Stimulated activated CD4-positive, alpha-beta T cell treated with anti-CD3 and anti-CD28 coated beads, TNF-alpha, amount 100 ng/mL, for 4 hours (primary cell): ENCODE data around the gene ZC3H12A.
A peak's percentile ranks its signal among the peaks of the same experiment; 100 is the strongest.
"Not testable (repeated sequence)": the region's sequence is repeated elsewhere in the genome, so short reads cannot be mapped to it uniquely, and the experiment has no call there.

Source experiments
- DNase-seq, 3 experiments: peaks; one replicate each; pipeline ENCODE4 v3.0.0-alpha.2; 2020; ENCODE audit warnings: low read depth in 3 of 3

ZC3H12A gene

DNA sequence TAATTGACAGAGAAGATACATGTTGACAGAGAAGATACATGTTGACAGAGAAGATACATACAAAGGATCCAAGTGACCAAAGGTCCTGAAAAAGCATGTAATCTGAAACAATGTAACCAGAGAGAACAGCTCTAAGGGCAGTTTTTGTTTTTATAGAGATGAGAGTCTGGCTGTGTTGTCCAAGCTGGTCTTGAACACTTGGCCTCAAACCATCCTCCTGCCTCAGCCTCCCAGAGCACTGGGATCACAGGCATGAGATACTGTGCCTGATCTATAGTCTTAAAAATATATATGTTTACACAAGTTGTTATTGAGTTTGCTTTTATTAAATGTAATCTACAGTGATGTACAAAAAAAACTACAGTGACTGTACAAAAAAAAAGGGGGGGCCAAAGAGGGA lies 27.7 kb downstream of the ZC3H12A start:
- no peak for DNase-seq

DNA sequence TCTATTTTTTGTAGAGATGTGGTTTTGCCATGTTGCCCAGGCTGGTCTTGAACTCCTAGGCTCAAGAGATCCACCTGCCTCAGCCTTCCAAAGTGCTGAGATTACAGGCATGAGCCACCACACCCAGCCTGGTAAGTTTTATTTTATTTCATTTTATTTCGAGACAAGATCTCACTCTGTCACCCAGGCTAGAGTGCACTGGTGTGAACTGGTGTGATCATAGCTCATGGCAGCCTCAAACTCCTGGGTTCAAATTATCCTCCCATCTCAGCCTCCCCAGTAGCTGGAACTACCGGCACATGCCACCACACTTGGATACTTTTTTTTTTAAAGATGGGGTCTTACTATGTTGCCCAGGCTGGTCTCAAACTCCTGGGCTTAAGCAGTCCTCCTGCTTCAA lies 28.4 kb downstream of the ZC3H12A start:
- not testable (repeated sequence) for DNase-seq

DNA sequence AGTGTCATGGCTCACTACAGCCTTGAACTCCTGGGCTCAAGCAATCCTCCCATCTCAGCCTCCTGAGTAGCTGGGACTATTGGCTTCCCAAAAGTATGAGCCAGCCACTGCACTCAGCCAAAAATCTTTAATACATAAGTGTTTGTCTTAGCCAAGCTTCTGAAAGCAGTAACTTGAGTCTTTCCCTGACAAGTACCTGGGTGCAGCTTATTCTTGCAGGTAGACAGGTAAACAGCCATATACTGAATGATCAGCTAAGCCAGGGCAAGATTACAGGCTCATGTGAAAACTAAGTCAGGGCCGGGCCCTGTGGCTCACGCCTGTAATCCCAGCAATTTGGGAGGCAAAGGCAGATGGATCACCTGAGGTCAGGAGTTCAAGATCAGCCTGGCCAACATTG lies 32.4 kb downstream of the ZC3H12A start:
- no peak for DNase-seq

DNA sequence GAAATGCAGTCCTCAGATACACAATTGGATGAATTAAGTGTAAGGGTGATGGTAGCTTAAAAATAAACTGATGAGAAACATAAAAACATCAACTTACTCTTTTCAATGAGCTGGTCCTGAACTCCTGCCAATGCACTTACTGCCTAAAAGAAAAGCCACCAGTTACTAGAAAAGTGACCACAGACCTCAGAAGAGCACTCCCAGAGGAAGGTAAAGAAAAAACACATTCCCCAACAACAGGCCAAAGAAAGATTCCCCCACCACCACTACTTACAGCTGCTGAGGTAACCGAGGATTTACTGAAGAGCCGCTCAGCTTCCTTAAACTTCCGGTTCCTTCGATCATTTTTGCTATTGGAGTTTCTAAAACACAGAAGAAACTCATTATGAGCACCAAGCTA lies 34.8 kb downstream of the ZC3H12A start:
- DNase-seq, result no peak

DNA sequence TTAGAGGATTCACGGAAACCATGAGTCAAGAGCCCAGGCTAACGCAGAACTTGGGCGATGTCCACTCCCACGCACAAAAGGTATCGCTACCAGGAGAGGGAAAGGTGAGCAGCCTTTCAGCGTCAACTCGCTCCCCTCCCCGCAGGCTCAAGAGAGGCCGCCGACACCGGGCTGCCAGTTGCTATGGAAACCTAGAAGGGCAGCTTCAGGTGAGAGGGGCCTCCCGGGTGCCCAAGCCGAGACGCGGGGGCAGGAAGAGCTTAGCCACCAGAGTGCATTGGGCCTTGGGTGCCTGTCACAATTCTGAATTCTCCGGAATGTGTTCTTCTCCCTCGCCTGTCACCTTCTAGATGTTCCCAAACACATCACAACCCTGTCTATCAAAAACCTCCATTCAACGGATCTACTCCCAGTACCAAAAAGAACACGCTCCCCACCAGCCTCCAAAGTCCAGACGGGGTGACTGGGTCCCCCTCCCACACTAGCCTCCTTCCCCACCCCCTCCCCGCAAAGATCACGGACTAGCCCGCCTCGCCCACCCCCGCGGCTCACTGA lies 39.5 kb downstream of the ZC3H12A start:
- DNase-seq, result peak; percentile 41 to 59 (median 58)

DNA sequence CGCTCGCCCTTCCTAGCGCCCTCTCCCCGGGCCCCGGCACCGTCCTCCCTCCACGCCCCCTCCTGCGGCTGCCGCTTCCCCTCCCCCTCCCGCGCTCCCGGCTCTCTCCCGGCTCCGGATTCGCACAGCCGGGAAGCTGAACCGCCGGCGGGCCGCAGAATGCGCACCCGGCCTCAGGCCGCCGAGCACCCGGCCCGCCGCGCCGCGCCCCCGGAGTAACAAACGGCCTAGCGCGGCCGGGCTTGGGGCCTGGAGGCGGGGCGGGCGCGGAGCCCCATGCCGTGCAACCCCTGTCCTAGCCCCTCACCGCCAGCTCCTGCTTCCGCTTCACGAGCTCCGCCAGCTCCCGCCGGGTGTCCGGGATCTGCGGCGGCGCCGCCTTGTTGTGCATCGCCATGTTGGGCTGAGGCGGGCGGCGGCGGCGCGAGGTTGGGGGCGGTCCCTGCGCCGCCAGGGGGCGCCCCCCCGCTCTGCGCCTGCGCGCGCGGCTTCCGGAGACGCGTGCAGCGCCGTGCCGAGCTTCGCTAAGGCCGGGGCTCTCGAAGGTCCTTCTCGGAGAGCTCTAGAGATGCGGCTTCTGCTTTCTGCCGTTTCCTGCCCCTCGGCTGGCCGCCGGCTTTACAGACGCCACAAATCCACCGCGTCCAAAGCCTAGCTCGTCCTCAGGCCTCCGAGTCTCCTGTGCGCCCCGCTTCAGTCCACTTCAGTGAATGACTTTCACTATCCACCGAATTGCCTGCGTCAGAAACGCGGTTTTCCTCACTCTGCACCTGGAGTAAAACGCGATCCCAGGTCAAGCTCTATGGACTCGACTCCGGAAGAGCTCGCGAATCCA lies 40.2 kb downstream of the ZC3H12A start, which contains the start of gene MEAF6:
MEAF6 (minus strand) TSS at position 417 of the 835 bp plus-strand sequence; CDS start at position 397, 20 bp downstream.
- peak; percentile 66 to 76 (median 69) for DNase-seq

DNA sequence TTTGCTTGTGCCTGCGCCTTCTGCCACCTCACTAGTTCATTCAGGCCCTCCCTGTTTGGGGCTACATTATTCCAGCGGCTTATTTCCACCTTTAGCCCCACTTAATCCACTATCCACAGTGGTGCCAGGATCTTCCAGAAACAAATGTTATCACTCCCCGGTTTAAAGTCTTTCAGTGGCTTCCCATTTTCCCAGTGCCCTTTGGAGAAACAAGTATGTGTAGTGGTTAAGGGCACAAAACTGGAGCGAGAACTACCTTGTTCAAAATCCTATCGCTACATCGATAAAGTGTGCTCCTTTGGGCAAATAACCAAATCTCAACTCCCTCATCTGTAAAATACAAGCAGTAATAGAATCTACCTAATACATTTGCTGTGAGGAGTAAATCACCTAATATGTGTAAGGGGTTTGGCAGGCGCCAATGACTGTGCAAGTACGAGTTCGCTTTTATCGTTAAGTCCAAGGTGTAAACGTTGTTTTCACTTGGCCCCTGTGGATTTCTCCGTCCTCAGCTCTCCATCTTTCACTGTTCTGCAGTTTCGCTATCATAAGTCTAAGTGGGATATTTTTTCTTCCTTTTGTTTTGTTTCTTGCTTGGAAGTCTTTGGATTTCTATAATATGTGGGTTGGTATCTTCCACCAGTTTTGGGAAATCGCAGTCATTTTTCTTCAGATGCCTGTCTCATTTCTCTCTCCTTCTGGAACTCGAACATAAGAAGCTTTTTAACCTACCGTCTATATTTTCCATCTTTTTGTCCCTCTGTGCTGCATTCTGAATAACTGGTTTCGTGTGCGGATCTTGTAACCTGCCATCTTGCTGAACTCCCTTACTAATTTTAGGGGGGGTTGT lies 41.0 kb downstream of the ZC3H12A start:
- DNase-seq, result no peak

DNA sequence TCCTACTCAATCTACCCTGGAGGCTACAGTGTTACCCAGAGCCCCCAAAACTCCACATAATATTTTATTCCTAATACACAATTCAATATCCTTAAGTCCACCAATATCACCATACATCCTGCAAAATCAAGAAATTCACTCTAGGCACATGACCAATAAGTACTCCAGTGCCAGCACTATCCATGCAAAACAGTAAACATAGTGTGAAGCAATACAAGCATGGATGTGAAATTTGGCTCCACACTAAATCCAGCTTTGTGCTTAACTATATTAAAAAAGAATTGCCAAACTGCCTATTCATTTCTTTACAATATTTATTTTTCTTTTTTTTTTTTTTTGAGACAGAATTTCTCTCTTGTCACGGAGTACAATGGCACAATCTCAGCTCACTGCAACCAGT lies 43.2 kb downstream of the ZC3H12A start:
- no peak for DNase-seq

DNA sequence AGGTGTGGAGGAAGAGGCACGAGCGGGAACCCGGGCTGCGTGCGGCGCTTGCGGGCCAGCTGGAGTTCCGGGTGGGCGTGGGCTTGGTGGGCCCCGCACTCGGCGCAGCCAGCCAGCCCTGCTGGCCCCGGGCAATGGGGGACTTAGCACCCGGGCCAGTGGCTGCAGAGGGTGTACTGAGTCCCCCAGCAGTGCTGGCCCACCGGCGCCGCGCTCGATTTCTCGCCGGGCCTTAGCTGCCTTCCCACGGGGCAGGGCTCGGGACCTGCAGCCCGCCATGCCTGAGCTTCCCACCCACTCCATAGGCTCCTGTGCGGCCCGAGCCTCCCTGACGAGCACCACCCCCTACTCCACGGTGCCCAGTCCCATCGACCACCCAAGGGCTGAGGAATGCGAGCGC lies 43.9 kb downstream of the ZC3H12A start:
- DNase-seq, result not testable (repeated sequence)

DNA sequence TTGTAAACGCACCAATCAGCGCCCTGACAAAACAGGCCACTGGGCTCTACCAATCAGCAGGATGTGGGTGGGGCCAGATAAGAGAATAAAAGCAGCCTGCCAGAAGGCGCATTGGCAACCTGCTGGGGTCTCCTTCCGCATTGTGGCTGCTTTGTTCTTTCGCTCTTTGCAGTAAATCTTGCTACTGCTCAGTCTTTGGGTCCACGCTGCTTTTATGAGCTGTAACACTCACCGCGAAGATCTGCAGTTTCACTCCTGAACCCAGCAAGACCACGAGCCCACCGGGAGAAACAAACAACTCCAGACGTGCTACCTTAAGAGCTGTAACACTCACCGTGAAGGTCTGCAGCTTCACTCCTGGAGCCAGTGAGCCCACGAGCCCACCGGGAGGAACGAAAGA lies 44.5 kb downstream of the ZC3H12A start:
- DNase-seq, result peak in 1 of 3 experiments; percentile 10

DNA sequence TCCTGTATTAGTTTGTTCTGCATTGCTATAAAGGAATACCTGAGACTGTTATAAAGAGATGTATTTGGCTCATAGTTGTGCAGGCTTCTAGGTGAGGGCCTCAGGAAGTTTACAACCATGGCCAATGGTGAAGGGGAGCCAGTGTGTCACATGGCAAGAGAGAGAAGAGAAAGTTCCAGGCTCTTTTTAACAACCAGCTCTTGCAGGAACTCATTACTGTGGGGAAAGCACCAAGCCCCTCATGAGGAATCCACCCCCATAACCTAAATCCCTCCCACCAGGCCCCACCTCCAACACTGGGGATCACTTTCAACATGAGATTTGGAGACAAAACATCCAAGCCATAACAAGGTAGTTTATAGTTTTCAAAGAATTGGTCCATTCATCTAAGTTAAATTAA lies 45.2 kb downstream of the ZC3H12A start:
- no peak for DNase-seq

DNA sequence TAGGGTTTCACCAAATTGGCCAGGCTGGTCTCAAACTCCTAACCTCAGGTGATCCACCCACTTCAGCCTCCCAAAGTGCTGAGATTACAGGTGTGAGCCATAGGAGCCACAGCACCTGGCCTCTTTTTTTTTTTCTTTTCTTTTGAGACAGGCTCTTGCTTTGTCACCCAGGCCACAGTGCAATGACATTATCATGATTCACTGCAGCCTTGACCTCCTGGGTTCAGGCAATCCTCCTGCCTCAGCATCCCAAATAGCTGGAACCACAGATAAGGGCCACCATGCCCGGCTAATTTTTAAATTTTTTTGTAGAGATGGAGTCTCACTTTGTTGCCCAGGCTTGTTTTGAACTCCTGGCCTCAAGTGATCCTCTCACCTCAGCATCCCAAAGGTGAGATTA lies 55.5 kb downstream of the ZC3H12A start:
- DNase-seq, result not testable (repeated sequence)

DNA sequence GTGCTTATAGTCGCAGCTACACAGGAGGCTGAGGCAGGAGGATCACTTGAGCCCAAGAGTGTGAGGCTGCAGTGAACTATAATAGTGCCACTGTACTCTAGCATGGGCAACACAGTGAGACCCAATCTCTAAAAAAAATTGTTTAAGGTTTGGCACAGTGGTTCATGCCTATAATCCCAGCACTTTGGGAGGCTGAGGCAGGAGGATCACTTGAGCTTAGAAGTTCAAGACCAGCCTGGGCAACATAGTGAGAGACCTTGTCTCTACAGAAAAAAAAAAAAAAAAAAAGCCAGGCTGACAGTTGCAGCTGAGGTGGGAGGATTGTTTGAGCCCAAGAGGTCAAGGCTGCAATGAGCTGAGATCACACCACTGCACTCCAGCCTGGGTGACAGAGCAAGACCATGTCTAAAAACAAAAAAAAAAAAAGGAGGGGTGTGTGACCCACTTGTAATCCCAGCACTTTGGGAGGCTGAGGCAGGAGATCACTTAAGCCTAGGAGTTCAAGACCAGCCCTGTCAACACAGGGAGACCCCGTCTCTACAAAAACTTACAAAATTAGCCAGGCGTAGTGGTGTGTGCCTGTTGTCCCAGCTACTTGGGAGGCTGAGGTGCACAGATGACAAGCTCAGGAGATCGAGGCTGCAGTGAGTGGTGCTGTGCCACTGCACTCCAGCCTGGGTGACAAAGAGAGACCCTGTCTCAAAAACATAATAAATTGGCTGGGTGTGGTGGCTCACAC lies 58.2 kb downstream of the ZC3H12A start:
- DNase-seq, result not testable (repeated sequence)

DNA sequence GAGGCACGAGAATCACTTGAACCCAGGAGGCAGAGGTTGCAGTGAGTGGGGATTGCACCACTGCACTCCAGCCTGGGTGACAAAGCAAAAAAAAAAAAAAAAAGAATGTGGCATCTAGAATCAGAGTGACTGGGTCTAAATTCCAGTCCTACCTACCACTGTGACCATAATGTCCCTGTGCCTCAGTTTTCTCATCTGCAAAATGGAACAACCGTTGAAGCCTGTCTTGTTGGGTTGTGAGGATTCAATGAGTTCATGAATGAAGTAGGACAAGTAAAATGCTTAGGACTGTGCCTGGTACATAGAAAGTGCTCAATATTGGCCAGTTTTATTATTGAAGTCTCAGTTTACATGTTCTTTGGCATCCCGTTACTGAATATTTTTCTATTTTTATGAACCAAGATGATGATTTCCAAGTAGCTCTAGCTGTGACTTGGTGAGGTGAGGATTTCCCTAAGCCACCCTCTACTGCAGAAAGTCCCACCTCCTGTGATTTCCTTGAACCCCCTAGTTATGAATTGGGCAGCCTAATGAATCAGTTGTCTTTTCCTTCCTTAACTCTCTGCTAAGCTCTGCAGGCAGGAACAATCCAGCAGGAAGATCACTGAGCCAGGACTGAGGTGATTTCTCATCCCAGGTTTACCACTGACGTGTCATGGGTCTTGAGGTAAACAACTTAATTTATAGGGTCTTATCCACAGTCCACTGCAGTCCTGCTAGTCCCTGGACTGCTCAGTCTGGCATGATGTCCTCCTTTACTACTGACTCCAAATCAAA lies 59.1 kb downstream of the ZC3H12A start:
- DNase-seq, result no peak
